Heart left ventricle (tissue), 13 donors: ENCODE measurements around the gene APBB1.

Experiments
- CTCF ChIP-seq, 12 donors: fragments of 200-600 bp; sonication (generic) in 4 of 12; IDR thresholded peaks; one replicate each; pipeline versions ENCODE4 v1.5.0 to v1.8.0; 2018 to 2022; ENCODE audit warnings: antibody characterized with exemption in 12 of 12, mild to moderate bottlenecking in 5 of 12
- POLR2A ChIP-seq, 2 donors: fragments of 450-650 bp; IDR thresholded peaks; one replicate each; pipeline ENCODE4 v1.6.1; 2017; ENCODE audit warnings: antibody characterized with exemption in 2 of 2, mild to moderate bottlenecking in 2 of 2, moderate library complexity in 2 of 2
- donor health status: ischemic (EF 13 %, LVEDD 7.1; RV severe dilation, severe dysfunction).
- donor health status: DM: no; HTN: yes; CAD: no.
- donor health status: DM: no; HTN: no; CAD: no.
- donor health status: ischemic (EF 25% LVEDD 6.9; RV normal size, moderate dysfunction).
- donor health status: ischemic (EF 25% LVEDD 5.7; RV mildly dilated, moderate dysfunction).
- donor health status: ischemic (EF 35%, LVEDD 5.7; RV mildly dilated, moderate dysfunction).
- donor health status: nonischemic (EF 11% LVEDD 7.7; RV severe dilation, severe dysfunction).
- donor health status: DM: yes; HTN: yes; CAD: no.
- donor health status: PGD.
- donor health status: ischemic (EF 29% LVEDD 5.4; RV normal size, mild dysfunction).
- donor health status: nonischemic (EF 23%, LVEDD 6.1; RV moderate dilation, normal function).

GRCh38 chr11:6427516-6427915 lies 8.6 kb upstream of the APBB1 start:
- TF ChIP-seq CTCF (IDR thresholded peaks at IDR 0.05), result no peak
- no peak for TF ChIP-seq POLR2A (IDR thresholded peaks at IDR 0.05)
